ENCODE measurements around the gene C3orf20. TPM values are rescaled to one million over a fixed set of nuclear protein-coding genes. Genes with fewer than 3 reads are reported as not detected.

The C3orf20 gene
- total RNA-seq, 1 donor from 2014 or later, result 0.13 TPM

DNA sequence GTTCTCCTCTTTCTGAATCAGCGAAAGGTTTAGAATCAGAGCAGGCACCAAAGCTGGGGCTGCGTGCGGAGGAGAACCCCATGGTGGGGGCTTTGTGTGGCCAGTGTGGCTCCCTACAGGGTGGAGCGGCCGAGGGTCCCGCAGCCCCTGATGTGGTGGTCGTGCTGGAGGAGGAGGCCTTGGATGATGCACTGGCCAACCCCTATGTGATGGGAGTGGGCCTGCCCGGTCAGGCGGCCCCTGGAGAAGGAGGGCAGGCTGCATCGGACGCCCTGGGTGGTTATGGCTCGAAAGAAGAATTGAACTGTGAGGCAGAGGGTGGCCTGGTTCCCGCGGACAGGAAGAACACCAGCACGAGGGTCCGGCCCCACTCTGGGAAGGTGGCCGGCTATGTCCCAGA lies 145.2 kb downstream of the C3orf20 start:
- H3K4me3 ChIP-seq (ENCODE audit: low read depth, low read length), result no peak overlapping the region
- no peaks in the 10 kb centered on the region for H3K36me3 ChIP-seq (ENCODE audit: control insufficient read depth, insufficient read depth, low read length)
- H3K27me3 ChIP-seq (ENCODE audit: control insufficient read depth, insufficient read depth, low read length), result peaks cover 14% of the 10 kb centered on the region
- no peak for DNase-seq (ENCODE audit: low read depth)
- TF ChIP-seq, protein P1, sequence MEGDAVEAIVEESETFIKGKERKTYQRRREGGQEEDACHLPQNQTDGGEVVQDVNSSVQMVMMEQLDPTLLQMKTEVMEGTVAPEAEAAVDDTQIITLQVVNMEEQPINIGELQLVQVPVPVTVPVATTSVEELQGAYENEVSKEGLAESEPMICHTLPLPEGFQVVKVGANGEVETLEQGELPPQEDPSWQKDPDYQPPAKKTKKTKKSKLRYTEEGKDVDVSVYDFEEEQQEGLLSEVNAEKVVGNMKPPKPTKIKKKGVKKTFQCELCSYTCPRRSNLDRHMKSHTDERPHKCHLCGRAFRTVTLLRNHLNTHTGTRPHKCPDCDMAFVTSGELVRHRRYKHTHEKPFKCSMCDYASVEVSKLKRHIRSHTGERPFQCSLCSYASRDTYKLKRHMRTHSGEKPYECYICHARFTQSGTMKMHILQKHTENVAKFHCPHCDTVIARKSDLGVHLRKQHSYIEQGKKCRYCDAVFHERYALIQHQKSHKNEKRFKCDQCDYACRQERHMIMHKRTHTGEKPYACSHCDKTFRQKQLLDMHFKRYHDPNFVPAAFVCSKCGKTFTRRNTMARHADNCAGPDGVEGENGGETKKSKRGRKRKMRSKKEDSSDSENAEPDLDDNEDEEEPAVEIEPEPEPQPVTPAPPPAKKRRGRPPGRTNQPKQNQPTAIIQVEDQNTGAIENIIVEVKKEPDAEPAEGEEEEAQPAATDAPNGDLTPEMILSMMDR (IDR thresholded peaks at IDR 0.05; ENCODE audit: insufficient read depth, low read length, poor library complexity, severe bottlenecking), result no peak

DNA sequence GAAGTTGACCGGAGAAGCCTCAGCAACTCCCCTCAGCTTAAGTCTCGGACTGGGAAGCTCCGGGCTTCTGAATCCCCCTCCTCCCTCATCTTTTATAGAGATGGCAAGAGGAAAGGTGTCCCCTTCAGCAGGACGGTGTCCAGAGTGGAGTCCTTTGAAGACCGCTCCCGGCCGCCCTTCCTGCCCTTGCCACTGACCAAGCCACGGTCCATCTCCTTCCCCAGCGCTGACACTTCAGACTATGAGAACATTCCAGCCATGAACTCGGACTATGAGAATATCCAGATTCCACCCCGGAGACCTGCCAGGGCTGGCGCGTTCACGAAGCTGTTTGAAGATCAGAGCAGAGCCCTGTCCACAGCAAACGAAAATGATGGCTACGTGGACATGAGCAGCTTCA lies 146.2 kb downstream of the C3orf20 start:
- no peak for DNase-seq (ENCODE audit: low read depth)
- Histone ChIP-seq H3K4me3 (ENCODE audit: low read depth, low read length) (no peak overlapping the region), H3K27me3 (ENCODE audit: control insufficient read depth, insufficient read depth, low read length) (peaks cover 11% of the 10 kb centered on the region), H3K36me3 (ENCODE audit: control insufficient read depth, insufficient read depth, low read length) (no peaks in the 10 kb centered on the region)
- TF ChIP-seq, protein P1 (IDR thresholded peaks at IDR 0.05; ENCODE audit: insufficient read depth, low read length, poor library complexity, severe bottlenecking), result no peak

DNA sequence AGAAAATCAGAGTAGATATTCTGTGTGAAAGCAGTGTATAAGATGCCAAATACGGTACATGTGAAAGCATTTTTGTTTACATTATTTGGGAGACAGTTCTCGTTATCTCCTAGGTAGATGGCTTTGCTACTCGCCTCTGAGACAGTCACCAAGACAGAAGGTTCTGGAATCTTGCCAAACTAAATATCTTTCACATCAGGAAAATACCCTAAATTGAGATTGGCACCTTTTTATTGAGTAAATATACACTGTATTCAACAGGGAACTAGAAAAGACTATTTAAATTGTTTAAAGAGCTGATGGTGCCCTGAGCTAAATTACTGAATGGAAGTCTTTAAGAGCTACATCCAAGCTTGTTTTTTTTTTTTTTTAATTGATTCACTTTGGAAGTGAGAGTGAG lies 147.2 kb downstream of the C3orf20 start:
- TF ChIP-seq, protein P1 (IDR thresholded peaks at IDR 0.05; ENCODE audit: insufficient read depth, low read length, poor library complexity, severe bottlenecking), result no peak
- Histone ChIP-seq H3K27me3 (ENCODE audit: control insufficient read depth, insufficient read depth, low read length) (peaks cover 12% of the 10 kb centered on the region), H3K36me3 (ENCODE audit: control insufficient read depth, insufficient read depth, low read length) (no peaks in the 10 kb centered on the region), H3K4me3 (ENCODE audit: low read depth, low read length) (no peak overlapping the region)
- DNase-seq (ENCODE audit: low read depth), result no peak

Other genes starting within 250 kb of the C3orf20 start
- gene GRIP2, start 134.8 kb upstream of the C3orf20 start, total RNA-seq, result not detected in 2 replicates
- gene CCDC174, start 23.4 kb upstream of the C3orf20 start, total RNA-seq, result 21.7 and 25.3 TPM in 2 replicates
- gene FGD5, start 143.8 kb downstream of the C3orf20 start, total RNA-seq, result 1.1 and 1.4 TPM in 2 replicates

Measured in kidney epithelial cell (primary cell).